ENCODE measurements around the gene CHURC1.

CHURC1 gene

DNA sequence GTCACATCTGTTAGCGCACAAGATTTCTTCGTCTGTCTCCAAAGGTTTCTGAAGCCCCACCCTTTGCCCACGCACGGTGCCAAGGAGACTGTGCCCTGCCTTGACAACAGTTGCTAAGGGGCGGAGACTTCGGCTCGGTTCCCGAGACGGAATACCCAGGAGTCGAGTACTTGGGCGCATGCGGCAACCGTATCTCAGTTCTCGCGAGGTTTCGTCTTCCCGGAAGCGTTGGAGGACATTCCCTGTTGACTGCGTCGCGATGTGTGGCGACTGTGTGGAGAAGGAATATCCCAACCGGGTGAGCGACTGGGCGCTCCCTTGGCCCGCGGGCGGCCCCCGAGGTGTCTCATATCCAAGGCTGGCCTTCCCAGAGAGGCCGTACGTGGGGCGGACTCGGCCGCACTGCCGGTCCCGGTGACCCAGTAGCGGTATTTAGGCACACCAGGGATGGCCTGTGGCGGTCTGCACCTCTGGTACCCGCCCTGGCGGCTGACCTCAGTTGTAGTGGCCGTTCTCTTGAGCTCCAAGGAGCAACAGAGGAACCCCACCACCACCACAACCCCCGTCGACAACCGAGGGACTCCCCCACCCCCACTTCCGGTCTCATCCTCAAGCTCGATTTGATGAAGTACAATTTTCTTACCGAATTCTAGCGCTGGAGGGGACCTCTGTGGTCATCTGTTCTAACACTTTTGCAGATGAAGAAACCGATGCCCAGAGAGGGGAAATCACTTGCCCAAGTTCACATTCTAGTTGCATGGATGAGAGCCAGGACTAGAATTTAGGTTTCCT is at the start of gene CHURC1:
Gene CHURC1 (plus strand): TSS at position 219 of the 792 bp plus-strand sequence. CDS start 41 bp downstream, at position 260.
- peak; percentile 100 for DNase-seq (ENCODE audit: low spot score)

DNA sequence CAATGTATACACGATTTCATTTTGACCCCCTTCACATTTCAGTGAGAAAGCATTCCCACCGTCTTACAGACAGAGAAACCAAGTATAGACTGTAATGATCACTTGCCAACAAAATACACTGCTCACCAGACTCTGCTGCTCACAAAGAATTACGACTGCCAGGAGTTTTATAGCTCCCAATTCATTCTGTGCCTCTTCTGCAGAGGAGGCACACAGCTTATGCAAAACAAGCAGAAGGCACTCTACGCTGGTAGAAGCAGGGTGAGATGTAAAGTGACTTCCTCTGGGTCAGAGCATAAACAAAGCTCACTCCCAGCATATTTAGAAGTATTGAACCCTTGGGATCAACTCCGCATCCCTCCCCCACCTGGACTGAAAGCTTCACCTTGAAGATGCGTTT is 49.1 kb upstream of the CHURC1 start:
- no peak for DNase-seq (ENCODE audit: low spot score)

DNA sequence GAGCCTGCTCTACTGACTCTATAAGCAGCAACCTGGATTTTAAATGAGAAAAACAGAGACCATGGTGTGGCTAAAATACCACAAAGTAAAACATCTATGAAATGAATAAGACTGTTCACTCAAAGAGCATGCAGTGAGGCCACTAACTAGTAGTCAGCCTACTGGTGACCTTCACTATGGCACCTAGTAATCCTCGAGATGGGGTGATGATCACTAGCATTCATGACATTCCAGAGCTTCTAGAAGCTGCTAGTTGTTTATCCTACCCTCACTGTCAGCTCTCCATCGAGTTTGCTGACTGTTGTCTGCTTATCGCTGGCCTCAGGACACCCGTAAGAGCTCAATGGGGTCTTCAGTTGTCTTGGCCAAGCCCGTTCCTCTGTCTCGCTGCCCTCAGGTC is 48.3 kb upstream of the CHURC1 start:
- no peak for DNase-seq (ENCODE audit: low spot score)

DNA sequence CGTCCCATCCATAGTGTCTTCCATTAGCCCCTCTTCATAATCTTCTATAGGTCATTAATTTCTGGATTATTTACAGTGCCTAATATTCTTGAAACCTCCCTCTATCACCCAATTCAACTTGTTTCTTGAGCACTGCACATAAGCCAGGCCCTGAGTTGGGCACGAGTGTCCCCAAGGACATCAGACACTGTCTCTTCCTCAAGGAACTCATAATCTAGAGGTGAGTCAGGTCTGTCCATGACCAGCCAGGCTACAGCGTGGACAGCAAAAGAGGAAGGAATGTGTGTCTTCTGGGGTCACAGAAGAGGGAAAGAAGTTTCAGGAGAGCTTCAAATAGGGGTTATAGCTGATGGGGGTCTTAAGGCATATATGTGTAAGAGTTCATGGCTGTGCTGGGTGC is 47.1 kb upstream of the CHURC1 start:
- no peak for DNase-seq (ENCODE audit: low spot score)

DNA sequence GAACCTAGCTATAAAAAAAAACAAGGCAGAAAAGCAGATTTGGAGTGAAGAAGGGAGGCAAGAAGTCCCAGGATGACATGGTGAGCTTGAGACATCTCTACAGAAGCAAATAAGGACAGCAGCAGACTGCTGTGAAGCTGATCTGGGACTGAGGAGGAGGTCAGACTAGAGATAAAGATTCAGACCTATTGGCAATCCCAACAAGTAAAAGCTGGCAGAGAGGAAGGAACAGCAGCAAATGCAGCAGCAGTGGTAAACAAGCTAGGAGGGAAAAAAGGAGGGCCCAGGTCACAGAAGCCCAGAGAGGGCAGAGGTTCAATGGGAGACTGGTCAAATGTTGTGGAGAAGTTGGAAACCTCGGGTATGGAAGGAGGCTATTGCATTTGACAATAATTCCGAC is 45.9 kb upstream of the CHURC1 start:
- no peak for DNase-seq (ENCODE audit: low spot score)

DNA sequence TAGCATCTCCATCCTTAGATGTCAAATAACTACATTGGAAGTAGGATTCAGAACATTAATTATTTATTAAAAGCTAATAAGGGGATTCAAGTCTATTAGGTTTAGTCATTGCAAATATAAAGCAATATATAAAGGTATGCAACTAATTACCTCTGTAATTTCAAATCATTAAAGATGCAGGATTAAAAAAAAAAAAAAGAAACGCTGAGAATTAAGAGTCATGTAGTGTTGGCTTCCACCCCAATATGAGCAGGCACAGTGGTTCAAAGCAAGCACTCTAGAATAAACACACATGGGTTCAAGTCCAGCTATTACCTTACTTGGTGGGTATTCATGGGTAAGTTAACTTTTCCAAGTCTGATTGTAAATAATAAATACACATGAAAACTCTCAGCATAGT is 45.4 kb upstream of the CHURC1 start:
- peak; percentile 53 for DNase-seq (ENCODE audit: low spot score)

DNA sequence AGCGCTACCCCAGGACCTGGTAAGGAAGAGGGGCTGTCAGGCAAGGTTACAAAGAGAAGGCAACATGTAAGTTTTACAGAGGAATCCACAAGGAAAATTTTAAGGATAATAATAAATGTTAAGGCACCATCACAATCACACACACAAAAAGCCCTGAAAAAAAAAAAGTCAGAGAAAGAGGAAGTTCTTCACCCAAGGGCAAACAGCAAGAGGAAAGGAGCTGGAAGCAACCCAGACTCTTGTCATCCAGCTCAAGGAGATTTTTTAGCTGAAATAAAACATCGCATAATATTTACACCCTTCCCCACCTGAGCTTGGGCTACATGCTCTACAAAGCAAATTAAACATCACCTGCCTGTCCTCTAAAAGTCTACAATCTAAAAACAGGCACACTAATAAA is 44.1 kb upstream of the CHURC1 start:
- no peak for DNase-seq (ENCODE audit: low spot score)

DNA sequence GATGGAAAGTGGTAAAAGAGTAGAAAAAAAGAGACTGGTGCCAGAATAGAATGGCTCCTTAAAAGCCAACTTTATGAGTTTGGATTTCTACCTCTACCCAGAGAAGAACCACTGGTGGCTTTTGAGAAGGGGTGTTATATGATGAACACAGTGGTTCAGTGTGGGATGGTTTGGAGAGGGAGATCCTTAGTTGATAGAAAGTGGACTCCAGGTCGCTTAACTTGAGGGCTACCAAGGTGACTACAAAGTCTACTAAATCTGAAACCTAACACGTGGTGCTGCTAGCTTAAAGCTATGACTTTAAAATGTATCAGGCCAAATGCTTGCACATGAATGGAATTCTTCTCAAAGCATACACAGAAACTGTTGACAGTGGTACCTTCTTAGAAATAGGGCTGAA is 42.9 kb upstream of the CHURC1 start:
- DNase-seq (ENCODE audit: low spot score), result no peak

DNA sequence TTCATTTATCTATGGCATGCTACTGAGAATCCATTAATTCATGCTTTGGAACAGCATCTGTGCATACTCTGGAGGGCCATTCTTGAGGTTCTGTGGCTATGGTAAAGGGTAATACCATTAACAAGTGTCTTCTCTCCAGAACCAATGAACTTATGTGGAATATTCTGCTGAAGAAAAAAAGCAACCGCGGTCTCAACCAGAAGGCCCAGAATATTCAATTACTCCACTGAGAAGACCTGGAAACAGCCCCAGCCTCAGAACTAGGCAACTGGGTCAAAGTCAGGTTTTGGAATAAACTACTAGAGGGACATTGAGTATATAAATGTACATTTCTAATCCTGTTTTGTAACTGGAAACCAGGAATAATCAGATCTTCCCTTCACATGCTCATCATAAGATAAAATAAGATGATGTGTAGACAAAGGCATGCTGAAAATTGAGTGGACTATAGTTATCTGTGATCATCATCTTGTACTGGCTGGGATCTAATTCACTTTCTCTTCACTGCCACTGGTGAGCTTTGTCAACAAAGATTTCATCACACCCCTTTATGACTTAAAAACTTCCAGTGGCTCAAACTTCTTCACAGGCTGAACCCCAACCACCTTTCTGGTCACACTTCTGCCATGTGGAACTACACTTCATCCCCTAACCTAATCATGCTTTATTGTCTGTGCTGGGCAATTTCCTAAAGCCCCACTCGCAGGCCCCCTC is 40.6 kb upstream of the CHURC1 start:
- no peak for DNase-seq (ENCODE audit: low spot score)

DNA sequence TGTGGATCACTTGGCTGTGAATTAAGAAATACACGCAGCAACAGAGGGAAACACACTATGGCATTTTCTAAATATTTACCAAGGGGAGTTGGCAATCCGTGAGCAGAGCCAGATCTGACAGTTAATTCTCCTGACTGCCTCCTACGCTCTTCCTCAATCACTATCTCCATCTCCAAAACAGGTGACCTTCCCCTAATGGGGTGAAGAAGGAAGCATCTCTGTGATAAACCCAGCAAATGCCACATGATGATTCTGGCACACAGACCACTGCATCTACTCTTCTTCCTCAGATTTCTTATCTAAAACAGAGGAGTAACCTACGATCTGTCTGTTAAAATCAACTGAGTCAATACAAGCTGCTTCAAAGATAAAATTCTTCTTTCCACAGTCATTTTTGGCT is 38.9 kb upstream of the CHURC1 start:
- no peak for DNase-seq (ENCODE audit: low spot score)

DNA sequence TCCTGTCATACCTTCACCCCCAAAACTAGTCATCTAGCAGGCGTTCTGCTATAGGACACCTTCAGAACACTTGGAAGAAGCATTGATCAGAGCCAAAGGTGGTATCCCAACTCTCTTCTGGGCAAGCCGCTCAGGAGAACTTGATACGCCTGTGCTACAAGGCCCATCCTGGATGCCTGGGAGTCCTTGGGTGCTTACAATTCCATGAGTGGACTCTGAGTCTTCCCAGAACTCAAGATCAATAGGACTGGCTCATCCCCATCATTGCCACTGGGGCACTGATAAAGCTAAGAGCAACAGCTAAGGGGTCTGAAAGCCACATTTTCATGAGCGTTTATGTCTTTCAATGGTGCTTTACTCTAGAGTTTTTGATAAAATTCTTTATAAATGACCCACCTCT is 36.4 kb upstream of the CHURC1 start:
- peak; percentile 46 for DNase-seq (ENCODE audit: low spot score)

DNA sequence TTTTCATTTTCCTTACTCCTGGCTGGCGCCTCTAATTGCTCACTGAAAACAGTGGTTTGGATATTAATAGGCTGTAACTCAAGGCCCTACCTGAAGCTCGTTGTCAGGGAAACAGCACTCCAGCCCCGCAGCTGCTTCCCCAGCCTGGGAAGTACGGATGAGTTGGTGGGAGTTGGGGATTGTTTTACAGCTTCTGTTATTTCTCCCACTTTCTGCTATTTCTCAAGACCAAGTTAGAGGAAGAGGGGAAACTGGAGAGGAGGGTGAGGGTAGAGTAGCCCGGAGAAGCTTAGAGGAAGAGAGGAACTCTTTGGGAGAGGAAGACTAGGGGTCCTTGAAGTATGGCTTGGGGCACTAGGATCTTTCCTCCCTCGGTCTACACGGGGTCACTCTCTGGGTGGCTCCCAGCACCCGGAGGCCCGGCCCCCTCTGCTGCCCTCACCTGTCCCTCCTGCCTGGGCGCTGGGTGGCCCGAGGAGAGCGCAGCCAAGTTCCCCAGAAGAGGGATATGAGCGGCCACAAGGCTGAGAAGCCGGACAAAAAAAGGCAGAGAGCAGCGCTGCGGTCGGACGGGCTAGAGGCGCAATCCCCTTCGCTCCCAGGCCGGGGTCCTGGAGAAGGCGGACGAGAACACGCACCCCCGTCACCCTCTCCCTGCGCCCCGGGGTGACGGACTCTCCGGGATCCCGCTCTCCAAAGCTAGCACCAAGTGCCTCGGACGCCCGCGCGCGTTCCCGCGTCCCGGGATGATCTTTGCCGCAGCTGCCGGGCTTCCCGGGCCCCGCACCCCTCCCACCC is 35.2 kb upstream of the CHURC1 start:
- peak; percentile 38 for DNase-seq (ENCODE audit: low spot score)

DNA sequence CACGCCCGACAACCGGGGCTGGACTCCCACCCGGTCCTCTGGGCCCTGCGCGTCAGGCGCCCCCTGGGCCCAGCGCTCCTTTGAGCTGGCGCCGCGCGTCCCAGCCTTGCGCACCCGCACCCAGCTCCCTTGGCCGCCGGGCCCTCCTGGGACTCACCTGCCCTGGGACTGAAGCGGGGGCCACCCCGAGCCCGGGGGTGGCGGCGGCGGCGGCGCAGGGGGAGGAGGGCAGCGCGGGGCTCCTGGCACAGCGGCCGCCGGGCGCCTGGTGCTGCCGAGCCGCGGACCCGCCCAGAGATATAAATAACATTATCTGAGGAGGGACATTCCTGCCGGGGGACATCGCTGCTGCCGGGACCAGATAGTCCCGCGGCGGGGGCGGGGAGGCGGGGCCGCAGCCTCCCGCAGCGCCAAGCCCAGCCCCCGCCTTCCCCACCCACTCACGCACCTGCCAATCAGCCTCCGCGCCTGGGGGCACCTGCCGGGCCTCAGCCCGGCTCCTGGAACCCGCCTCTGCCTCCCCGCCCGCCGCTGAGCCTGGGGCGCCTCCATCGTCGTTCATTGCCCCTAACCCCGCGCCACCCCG is 34.5 kb upstream of the CHURC1 start, which contains the start of gene SPTB:
Gene SPTB (minus strand): TSS at position 273 of the 586 bp plus-strand sequence. CDS start 56,813 bp downstream, outside the sequence.
- DNase-seq (ENCODE audit: low spot score), result peak; percentile 94

DNA sequence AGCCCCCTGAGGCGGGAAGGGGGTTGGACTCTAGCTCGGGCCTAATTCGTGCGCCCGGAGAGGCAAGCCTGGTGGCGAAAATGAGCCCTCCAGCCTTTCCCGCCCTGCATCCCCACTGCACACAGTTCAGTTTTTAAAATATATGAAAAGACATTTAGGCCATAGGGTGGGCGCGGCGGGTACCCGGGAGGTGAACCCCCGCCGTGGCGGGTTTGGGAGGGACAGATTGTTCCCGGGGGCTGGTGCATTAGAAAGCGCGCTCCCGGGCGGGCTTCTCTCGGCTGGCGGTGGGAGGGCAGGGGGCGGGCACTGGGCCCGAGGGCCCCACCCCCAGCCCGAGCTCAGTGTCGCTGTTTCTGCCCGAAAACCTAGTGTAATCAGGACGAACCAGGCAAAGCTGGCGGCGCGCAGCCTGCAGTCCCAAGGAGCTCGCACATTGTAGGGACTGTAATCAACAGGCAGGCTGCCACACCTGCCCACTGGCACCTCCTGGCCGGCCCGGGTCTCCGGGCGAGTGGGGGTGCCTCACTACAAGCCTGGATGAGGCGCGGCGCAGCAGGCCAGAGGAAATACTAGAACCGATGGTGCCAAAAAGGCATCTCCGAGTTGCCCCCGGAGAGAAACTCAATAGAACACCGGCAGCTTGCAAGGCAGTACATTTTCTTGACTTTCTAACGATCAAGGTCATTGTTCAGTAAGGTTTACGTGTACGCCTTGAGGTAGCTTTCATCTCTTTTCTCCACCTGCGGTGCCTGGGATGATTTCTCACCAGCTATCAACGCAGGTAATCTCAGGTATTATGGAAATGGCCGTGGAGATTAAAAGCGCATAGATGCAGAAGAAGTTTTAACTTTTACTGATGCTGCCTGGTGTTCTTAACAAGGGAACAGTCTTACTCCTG is 33.8 kb upstream of the CHURC1 start:
- peak; percentile 92 for DNase-seq (ENCODE audit: low spot score)

DNA sequence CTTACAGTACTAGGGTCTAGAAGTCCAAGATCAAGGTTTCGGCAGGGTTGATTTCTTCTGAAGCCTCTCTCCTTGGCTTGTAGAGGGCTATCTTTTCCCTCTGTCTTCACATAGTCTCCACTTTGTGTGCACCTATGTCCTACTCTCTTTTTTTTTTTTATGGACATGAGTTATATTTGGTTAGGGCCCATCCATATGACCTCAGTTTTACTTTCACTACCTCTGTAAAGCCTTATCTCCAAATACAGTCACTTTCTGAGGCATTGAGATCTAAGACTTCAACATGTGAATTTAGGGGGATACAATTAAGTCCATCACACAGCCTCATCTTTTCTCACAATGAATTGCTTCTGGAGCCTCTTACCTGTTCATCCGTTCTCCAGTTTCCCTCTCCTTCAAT is 28.7 kb upstream of the CHURC1 start:
- peak; percentile 74 for DNase-seq (ENCODE audit: low spot score)

DNA sequence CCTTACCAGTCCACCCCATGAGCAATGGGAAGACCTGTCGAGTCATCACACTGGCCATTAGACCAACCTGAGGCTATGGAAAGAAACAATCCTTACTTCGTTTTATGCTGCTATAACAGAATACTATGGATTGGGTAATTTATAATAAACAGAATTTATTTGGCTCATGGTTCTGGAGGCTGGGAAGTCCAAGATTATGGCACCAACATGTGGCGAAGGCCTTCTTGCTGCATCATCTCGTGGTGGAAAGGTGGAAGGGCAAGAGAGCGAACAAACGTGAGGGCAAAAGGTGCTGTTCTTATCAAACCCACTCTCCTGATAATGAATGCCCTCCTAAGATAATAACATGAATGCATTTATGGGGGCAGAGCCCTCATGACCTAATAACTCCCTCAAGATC is 24.9 kb upstream of the CHURC1 start:
- no peak for DNase-seq (ENCODE audit: low spot score)

DNA sequence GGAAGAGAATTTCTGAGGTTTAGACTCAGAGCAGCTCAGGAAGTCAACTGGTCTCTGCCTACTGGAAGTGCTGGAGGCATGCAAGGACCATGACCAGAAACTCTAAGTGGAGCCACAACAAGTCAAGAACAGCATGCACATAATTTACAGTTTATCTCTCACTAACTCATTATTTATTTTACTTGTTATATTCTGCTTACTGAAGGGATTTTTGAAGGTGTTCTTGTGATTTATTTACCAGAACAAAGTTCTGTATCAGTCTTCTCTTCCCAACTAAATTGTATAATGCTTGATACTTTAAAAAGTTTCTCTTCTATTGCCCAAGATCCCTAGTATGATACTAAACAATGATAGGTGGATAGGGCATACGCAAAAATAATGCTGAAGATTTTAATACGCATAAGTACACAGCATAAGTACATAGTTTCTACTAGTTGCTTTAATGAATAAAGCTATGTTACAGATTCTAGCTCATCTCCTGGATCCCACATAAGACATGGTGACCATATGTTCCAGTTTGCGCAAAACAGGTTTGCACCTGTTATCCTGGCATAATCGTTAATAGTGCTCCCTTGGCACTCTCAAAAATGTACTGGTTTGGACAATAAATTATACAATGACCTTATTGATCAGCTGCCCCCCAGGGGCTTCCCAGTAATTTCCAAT is 22.9 kb upstream of the CHURC1 start:
- no peak for DNase-seq (ENCODE audit: low spot score)

DNA sequence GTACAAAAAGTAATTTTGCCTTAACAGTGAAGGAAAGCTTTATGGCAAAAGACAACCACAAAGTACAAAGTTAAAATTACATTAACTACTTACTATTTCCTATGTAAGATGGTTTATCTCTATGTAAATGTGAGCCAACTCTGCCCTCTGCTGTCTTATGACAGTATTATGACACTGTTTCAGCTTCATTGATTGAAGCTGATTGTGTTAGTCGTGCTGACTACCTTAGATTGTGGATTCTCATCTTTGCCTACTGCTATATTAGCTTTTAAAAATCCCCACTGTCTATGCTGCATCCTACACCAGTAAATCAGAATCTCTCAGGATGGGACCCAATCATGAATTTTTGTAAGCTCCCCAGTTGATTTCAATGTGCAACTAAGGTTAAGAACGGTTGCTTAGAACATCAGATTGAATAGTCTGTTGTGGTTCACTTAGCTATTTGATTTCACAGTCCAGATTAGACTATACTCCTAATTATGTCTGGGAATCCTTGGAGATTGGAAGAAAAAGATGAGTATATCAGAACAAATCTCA is 22.3 kb upstream of the CHURC1 start:
- DNase-seq (ENCODE audit: low spot score), result peak; percentile 87

DNA sequence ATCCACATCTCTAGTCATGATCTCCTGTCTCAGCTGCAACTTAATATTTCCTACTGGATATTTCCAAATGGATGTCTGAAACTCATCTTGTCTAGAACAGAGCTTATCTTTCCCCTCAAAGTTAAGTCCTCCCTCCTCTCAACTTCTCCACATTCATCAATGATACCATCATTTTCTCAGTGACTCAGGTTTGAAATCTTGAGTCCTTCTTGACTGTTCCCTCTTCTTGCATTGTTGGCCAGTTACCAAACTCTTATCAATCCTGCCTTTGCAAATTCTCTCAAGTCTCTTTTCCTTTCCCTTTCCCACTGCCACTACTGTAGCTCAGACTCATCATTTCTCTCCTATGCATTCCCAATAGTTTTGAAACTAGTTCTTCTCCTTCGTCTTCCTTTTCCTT is 14.3 kb upstream of the CHURC1 start:
- DNase-seq (ENCODE audit: low spot score), result no peak

DNA sequence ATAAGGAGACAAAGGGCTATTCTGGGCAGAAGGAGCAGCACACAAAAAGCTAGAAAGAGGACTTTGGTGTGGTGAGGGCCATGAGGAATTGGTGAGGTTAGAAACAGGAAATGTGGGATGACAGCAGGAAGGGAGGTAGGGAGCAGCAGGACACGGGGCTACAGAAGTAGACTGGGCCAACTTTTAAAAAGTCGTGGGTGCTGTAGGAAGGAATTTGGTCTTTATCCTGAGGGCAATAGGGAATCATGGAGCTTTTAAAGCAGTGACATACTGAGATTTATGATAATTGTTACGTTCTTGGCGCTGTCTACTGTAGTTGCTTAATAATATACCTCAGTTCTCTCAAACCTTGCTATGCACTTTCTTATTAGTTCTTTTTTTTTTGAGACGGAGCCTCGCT is 8.2 kb upstream of the CHURC1 start:
- no peak for DNase-seq (ENCODE audit: low spot score)
